Measurements from ENCODE around the gene POU2AF2.
"Not testable (repeated sequence)": the region's sequence is repeated elsewhere in the genome, so short reads cannot be mapped to it uniquely, and the experiment has no call there.

Gene POU2AF2

GRCh38 chr11:111245425-111245824 is at the start of gene POU2AF2:
Gene POU2AF2 (plus strand): TSS chr11:111245725. CDS start chr11:111245854, 129 bp downstream.
- DNase-seq: no peak

- DNase-seq: no peak
Measured at GRCh38 chr11:111200010-111200534, 45.5 kb upstream of the POU2AF2 start.

- no peak for DNase-seq
Measured at GRCh38 chr11:111204211-111204610, 41.3 kb upstream of the POU2AF2 start.

GRCh38 chr11:111205632-111206385 is 39.7 kb upstream of the POU2AF2 start:
- DNase-seq: peak; percentile 39

- no peak for DNase-seq
Measured at GRCh38 chr11:111206472-111206871, 39.1 kb upstream of the POU2AF2 start.

GRCh38 chr11:111207213-111207612 is 38.3 kb upstream of the POU2AF2 start:
- no peak for DNase-seq

- no peak for DNase-seq
Measured at GRCh38 chr11:111209543-111210355, 35.8 kb upstream of the POU2AF2 start.

- DNase-seq: no peak
Measured at GRCh38 chr11:111213256-111213655, 32.3 kb upstream of the POU2AF2 start.

- no peak for DNase-seq
Measured at GRCh38 chr11:111220721-111221120, 24.8 kb upstream of the POU2AF2 start.

GRCh38 chr11:111221208-111221607 is 24.3 kb upstream of the POU2AF2 start:
- no peak for DNase-seq

- DNase-seq: not testable (repeated sequence)
Measured at GRCh38 chr11:111221936-111222335, 23.6 kb upstream of the POU2AF2 start.

- DNase-seq: peak; percentile 15
Measured at GRCh38 chr11:111222821-111223455, 22.6 kb upstream of the POU2AF2 start.

GRCh38 chr11:111225881-111226280 is 19.6 kb upstream of the POU2AF2 start:
- DNase-seq: no peak

GRCh38 chr11:111229604-111230003 is 15.9 kb upstream of the POU2AF2 start:
- no peak for DNase-seq

GRCh38 chr11:111230122-111230465 is 15.4 kb upstream of the POU2AF2 start:
- no peak for DNase-seq

GRCh38 chr11:111231836-111232235 is 13.7 kb upstream of the POU2AF2 start:
- DNase-seq: no peak

GRCh38 chr11:111236383-111236782 is 9.1 kb upstream of the POU2AF2 start:
- no peak for DNase-seq

GRCh38 chr11:111237926-111238325 is 7.6 kb upstream of the POU2AF2 start:
- no peak for DNase-seq

- no peak for DNase-seq
Measured at GRCh38 chr11:111246956-111247355, 1.4 kb downstream of the POU2AF2 start.

GRCh38 chr11:111250936-111251335 is 5.4 kb downstream of the POU2AF2 start:
- DNase-seq: no peak

GRCh38 chr11:111253131-111253530 is 7.6 kb downstream of the POU2AF2 start:
- no peak for DNase-seq

- DNase-seq: no peak
Measured at GRCh38 chr11:111253630-111254029, 8.1 kb downstream of the POU2AF2 start.

GRCh38 chr11:111258046-111258445 is 12.5 kb downstream of the POU2AF2 start:
- no peak for DNase-seq

GRCh38 chr11:111259896-111260295 is 14.4 kb downstream of the POU2AF2 start:
- DNase-seq: no peak
